A673 (cell line): ENCODE measurements around the gene DEUP1.

ENCODE experiments used
- EZH2 ChIP-seq: fragments of 200-600 bp; sonication (generic); IDR thresholded peaks from 2 replicates; pipeline ENCODE4 v1.6.1; 2017; ENCODE audit warnings: borderline replicate concordance, low read depth, mild to moderate bottlenecking, mixed read lengths, antibody characterized with exemption, low read length; ENCODE audit not compliant: poor library complexity, severe bottlenecking
- TF ChIP-seq, protein P1 (sequence below): fragments of 300-800, 200-600 bp; sonication (generic); conservative IDR thresholded peaks from 2 replicates; pipeline ENCODE4 v1.5.1; 2017; ENCODE audit warnings: low read depth, mild to moderate bottlenecking, antibody characterized with exemption, low read length, moderate library complexity, mixed read lengths

DNA sequence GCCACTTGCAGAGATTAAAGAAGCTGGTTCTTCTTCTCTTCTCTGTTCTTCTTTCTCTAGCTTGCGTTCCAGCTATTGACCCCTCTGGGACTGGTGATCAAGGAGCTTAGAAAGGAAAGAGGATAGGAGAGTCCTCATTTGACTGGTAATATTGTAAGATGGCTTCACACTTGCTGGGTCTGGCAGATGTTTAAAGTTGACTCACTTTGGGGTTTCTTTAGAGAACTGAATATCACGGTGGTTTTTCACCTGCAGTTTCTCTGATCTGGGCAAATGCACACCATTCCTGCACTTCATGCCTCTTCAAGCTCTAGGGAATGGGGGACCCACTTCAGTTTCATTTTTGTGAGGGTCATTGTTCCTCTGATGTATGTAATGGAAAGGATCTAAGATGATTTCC, 41.8 kb upstream of the DEUP1 start:
- no peak for TF ChIP-seq EZH2
- TF ChIP-seq, protein P1, sequence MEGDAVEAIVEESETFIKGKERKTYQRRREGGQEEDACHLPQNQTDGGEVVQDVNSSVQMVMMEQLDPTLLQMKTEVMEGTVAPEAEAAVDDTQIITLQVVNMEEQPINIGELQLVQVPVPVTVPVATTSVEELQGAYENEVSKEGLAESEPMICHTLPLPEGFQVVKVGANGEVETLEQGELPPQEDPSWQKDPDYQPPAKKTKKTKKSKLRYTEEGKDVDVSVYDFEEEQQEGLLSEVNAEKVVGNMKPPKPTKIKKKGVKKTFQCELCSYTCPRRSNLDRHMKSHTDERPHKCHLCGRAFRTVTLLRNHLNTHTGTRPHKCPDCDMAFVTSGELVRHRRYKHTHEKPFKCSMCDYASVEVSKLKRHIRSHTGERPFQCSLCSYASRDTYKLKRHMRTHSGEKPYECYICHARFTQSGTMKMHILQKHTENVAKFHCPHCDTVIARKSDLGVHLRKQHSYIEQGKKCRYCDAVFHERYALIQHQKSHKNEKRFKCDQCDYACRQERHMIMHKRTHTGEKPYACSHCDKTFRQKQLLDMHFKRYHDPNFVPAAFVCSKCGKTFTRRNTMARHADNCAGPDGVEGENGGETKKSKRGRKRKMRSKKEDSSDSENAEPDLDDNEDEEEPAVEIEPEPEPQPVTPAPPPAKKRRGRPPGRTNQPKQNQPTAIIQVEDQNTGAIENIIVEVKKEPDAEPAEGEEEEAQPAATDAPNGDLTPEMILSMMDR, result no peak
